ENCODE measurements around the gene PAQR9. TPM values are rescaled to one million over a fixed set of nuclear protein-coding genes. Genes with fewer than 3 reads are reported as not detected.

PAQR9 gene
- total RNA-seq, 1 donor from 2014 or later: not detected

DNA sequence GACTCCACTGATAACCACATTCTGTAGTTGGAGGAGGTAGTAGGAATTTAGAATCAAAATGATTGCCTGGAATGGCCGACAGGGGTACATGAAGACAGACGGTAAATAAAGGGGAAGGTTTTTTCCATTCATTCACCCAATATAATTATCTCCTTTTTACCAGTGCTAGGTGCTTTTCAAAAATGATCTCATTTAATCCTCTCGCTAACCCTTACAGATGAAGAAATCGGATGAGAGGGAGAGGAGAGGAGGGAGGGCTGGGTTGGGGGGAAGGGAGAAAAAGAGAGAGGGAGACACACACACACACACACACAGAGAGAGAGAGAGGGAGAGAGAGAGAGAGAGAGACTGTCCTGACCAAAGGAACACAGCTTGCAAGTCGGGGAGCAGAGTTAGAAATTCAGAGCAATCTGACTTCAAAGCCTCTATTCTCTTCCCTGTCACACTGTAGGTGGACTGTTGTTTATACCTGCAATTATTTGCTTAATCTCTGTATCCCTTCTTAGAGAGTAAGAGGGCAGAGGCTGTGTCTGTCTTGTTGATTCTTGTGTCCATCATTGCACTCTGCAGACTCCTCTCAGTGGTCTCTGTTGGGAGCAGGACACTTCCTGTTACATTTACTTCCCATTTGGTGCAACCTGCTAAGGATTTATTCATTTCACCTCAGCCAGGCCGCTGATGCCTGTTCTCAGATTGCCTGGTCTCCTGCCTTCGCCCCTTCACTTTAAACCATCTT is 18.7 kb upstream of the PAQR9 start:
- DNase-seq: no peak

DNA sequence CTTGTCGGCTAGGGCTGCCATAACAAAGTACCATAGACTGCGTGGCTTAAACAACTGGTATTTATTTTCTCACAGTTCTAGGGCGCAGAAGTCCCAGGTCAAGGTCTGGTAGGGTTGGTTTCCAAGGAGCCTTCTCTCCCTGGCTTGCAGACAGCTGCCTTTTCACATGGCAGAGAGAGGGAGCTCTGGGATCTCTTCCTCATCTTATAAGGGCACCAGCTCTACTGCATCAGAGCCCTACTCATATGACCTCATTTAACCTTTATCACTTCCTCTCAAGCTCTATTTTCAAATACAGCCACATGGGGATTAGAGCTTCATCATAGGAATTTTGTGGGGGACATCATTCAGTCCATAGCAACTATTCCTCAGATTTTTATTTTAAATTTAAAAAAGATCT is 17.6 kb upstream of the PAQR9 start:
- no peak for DNase-seq

DNA sequence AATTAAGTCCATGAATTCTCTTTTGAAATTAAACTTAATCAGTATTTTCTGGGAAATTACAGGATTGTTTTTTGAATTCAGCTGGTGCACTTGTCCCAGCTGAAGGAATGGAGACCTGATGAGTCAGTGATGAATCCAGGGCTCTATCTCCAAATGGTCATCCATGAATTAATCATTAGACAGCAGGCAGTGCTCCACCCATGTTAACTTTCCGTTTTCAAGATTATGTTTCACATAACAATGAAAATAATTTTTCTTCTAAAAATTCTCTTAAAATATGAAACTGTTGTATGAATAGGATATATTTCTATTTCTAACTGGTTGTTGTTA is 13.9 kb upstream of the PAQR9 start:
- DNase-seq: no peak

- peak; percentile 24 for DNase-seq
These were observed 13.3 kb upstream of the PAQR9 start for GRCh38 chr3:142976621-142977398.

DNA sequence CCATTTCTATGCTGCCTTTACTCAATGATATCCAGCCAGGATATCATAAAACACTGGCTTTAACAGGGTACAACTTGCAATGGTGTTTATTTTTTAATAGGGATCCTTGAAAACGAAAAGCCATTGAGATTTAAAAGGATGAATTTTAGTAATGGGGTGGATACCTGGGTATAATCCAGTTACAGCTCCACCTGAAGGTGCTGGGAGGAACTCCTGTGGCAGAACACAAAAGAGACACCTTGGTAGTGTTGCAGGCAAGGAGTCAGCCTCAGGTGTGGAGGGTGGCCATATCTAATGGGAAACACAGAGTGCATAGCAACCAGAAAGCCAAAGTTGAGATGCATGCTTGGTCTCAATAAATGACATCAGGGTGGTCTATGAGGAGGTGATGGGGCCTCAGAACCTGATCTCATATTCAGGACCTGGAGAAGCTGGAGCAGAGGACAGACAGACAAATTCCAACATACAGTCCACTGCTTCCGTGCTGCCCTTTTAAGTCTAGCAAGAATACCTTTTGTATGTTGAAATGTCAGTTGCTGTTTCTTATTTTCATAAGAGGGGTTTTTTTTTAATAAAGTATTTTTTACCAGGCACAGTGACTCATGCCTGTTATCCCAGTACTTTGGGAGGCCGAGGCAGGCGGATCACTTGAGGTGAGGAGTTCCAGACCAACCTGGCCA is 12.0 kb upstream of the PAQR9 start:
- no peak for DNase-seq

GRCh38 chr3:142973217-142974009 is 9.9 kb upstream of the PAQR9 start:
- DNase-seq: no peak

DNA sequence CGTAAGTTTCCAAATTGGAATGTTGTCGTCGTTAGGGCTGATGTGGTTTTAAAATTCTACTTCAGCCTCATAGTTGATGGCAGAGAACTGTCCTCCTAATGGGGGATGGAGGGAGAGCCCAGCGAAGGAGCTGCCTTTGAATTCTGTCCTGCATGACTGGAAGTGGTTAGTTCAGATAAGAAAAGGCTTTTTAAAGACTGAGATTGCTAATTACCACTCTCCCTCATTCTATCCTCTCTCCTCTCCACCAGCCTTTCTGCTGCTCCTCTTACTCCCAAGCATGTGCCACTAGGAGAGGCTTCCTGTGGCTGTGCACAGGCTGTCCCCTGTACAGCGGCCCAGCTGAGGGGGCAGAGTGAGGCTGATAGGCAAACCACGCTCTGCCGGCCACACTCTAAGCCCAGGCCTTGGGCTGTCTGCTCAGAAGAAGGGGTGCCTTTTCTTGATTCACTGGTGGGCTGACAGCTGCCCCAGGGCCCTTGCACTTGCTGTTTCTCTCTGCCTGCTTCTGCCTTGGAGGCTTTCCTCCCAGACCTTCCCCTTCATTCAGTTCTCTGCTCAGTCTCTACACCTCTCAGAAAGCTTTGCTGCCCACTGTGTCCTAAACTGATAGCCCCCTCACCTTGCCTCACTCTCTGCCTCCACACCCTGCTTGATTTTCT is 8.7 kb upstream of the PAQR9 start:
- no peak for DNase-seq

GRCh38 chr3:142971431-142971830 is 8.0 kb upstream of the PAQR9 start:
- DNase-seq: no peak

DNA sequence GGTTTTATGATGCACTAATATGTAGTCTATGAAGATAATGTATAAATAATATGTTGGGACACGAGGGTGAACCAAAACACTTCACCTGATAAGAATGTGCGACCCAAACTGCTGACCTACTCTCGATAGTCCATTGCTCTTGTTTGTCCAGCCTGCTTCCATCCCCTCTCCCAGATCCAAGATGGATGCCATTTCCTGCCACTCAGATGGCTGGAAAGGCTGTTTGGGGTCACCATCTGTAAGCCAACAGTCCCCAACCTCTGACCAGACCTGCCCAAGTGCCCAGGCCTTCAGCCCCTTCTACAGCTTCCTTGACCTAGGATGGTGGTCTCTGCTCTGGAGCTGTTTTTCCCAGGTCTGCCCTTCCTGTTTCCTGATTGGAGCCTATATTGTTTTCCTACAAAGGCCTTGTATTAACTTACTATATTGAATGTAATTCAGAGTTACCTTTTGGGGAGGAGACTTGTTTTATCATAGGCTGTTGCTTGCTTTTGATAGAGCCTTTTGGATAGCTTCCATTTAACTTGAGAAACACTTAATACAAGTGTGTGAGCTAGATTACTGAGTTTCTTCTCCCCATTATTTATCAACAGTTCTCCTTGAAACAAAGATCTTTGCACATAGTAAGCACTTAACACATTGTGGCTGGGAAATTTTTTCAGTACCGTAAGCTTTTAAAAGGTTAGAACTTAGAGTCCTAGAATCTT is 5.0 kb upstream of the PAQR9 start:
- DNase-seq: no peak

DNA sequence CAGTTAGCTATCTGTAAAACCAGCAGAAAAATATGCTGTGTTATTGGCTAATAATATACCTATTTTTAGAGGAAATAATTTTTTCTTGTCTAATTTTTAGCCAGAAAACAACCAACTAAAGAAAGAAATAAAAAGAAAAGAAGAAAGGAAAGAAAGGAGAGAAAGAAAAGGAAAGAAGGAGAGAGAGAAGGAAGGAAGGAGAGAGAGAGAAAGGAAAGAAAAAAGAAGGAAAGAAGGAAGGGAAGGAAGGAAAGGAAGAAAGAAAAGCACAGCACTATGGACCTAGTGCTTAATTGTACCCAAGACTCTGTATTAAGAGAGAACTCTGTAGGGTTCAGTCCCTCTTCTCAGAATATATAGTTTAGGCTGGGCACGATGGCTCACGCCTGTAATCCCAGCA is 3.3 kb upstream of the PAQR9 start:
- no peak for DNase-seq

GRCh38 chr3:142965581-142965980 is 2.1 kb upstream of the PAQR9 start:
- DNase-seq: no peak

- DNase-seq: no peak
These were observed 299 bp downstream of the PAQR9 start for GRCh38 chr3:142963234-142963515.

DNA sequence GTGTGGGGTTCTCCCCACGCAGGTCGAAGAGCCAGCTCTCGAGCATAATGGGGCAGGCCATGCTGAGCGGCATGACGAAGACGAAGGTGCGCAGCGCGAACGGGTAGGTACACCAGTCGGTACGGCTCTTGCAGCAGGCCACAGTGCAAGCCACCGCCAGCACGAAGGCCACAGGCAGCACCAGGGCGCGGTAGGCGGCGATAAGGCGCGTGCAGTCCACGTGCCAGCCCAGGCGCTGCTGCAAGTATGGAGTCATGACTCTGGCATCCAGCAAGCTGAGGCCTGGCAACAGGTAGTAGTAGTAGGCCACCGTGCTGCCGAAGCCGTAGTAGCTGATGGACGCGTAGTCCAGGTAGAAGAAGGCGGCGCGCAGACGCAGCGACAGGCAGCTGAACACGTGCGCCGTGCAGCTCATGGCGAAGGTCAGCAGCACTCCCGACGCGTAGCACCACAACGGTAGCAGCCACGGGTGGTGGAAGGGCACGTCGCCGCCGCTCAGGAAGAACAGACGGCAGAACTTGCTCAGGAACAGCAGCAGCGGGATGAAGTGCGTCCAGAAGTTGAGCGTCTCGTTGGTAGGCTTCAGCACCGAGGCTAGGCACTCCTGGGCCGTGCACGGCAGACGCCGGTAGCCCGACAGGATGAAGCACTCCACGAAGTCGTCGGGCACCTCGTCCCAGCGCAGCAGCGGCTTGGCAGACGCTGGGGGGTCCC is 797 bp downstream of the PAQR9 start:
- DNase-seq: no peak

- DNase-seq: no peak
These were observed 1.3 kb downstream of the PAQR9 start for GRCh38 chr3:142962175-142962519.

DNA sequence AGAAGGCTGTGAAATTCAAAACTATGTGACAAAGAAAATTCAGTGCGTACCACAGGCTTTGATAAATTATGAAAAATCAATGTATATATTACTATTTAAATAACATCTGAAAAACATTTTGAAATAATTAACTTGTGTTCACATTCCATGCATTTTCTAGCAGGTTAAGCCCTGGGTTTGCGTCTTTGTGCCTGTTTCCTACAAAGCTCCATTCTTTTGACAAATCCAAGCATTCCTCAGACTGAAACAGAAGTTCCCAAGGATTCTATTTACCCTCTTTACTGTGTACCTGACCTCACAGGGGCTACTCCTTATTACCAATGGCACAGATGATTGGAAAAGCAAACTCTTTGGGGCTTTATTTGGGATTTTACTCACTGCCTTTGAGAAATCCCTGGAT is 1.9 kb downstream of the PAQR9 start:
- no peak for DNase-seq

GRCh38 chr3:142960322-142960850 is 3.1 kb downstream of the PAQR9 start:
- no peak for DNase-seq

- no peak for DNase-seq
These were observed 4.8 kb downstream of the PAQR9 start for GRCh38 chr3:142958707-142959106.

DNA sequence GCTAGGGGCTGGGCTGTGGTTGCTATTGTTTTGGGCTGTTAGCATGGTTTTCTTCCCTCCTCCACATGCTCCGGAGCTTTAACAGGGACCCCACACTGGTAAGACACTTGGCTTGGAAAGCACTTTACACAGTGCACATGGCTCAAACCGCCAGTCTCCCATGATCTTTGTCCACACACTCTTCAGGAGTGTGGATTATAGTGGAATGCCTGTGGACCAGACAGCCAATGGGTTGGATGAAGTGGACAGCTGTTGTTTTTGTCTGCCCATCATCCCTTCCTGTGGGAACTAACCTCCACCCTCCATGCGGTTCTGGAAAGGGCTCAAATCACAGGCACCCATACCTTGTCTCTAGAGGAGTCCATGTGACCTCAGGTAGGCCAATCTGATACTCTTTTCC is 10.0 kb downstream of the PAQR9 start:
- no peak for DNase-seq

- no peak for DNase-seq
These were observed 10.9 kb downstream of the PAQR9 start for GRCh38 chr3:142952272-142953193.

DNA sequence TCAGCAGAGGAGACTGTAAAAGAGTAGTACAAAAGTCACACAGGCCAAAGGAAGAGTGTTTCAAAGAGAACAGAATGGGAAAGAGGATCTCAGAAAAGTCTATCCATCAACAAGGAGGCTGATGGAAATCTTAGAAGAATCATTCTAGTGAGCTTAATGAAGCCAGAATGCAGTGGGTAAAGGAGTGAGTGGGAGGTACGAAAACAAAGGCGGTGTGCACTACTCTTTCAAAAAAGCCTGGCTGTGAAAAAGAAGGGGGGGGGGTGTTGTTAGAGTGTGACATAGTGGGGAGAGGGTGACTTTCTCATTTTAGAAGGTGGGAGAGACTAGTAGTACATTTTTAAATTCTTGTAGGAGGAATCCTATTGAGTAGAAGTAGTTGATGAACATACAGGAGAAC is 11.7 kb downstream of the PAQR9 start:
- DNase-seq: no peak
